MM.1S (cell line): ENCODE results near the gene CRYBB3.

Experiments
- DNase-seq: peaks from one replicate; pipeline ENCODE4 v3.0.0-alpha.2; 2015
- H2AFZ ChIP-seq: fragments of 300-600 bp; sonication (generic); 2 replicates; pipeline ENCODE4 v1.6.0; 2016; ENCODE audit warnings: antibody characterized with exemption, low read length
- H3F3A ChIP-seq: fragments of 300-600 bp; sonication (generic); 2 replicates; pipeline ENCODE4 v1.6.1; 2016; ENCODE audit warnings: mild to moderate bottlenecking, antibody characterized with exemption, low read length, moderate library complexity, mixed read lengths; ENCODE audit not compliant: insufficient read depth
- H3K27ac ChIP-seq: fragments of 300-600 bp; sonication (generic); 2 replicates; pipeline ENCODE4 v1.5.1; 2016; ENCODE audit warnings: mild to moderate bottlenecking, low read length
- H3K27me3 ChIP-seq: fragments of 300-600 bp; sonication (generic); replicated peaks from 2 replicates; pipeline ENCODE4 v1.6.0; 2016; ENCODE audit warnings: low read length; ENCODE audit not compliant: insufficient read depth
- H3K36me3 ChIP-seq: fragments of 300-600 bp; sonication (generic); replicated peaks from 2 replicates; pipeline ENCODE4 v1.6.1; 2016; ENCODE audit warnings: mild to moderate bottlenecking, low read length, mixed read lengths; ENCODE audit not compliant: insufficient read depth
- H3K4me1 ChIP-seq: fragments of 300-600 bp; sonication (generic); 2 replicates; pipeline ENCODE4 v1.6.1; 2016; ENCODE audit warnings: low read length, mixed read lengths
- H3K4me2 ChIP-seq: fragments of 300-600 bp; sonication (generic); 2 replicates; pipeline ENCODE4 v1.6.0; 2016; ENCODE audit warnings: low read depth, low read length
- H3K4me3 ChIP-seq: fragments of 300-600 bp; sonication (generic); 2 replicates; pipeline ENCODE4 v1.5.1; 2016; ENCODE audit warnings: low read length, mixed read lengths
- H3K79me2 ChIP-seq: fragments of 300-600 bp; sonication (generic); 2 replicates; pipeline ENCODE4 v1.6.1; 2016; ENCODE audit warnings: mixed run types, low read length, mixed read lengths
- H3K9ac ChIP-seq: fragments of 300-600 bp; sonication (generic); 2 replicates; pipeline ENCODE4 v1.6.1; 2016; ENCODE audit warnings: low read length, mixed read lengths
- H3K9me2 ChIP-seq: fragments of 300-600 bp; sonication (generic); replicated peaks from 2 replicates; pipeline ENCODE4 v1.6.1; 2016; ENCODE audit warnings: mild to moderate bottlenecking, low read length, mixed read lengths; ENCODE audit not compliant: insufficient read depth
- H3K9me3 ChIP-seq: fragments of 300-600 bp; sonication (generic); replicated peaks from 2 replicates; pipeline ENCODE4 v1.6.1; 2016; ENCODE audit warnings: mild to moderate bottlenecking, low read length, mixed read lengths; ENCODE audit not compliant: insufficient read depth
- H4K20me1 ChIP-seq: fragments of 300-600 bp; sonication (generic); 2 replicates; pipeline ENCODE4 v1.6.1; 2016; ENCODE audit warnings: mild to moderate bottlenecking, low read length, moderate library complexity, mixed read lengths; ENCODE audit not compliant: insufficient read depth
- EZH2 ChIP-seq: fragments of 300-600 bp; sonication (generic); optimal IDR thresholded peaks from 2 replicates; pipeline ENCODE3; 2017; ENCODE audit warnings: low read depth, mild to moderate bottlenecking, antibody characterized with exemption, low read length, mixed read lengths
- EZH2phosphoT487 ChIP-seq: fragments of 300-600 bp; sonication (generic); IDR thresholded peaks from 2 replicates; pipeline ENCODE4 v1.6.1; 2018; ENCODE audit warnings: antibody characterized with exemption, low read length
- TF ChIP-seq, protein P1 (sequence below): fragments of 300-600 bp; sonication (generic); IDR thresholded peaks from 2 replicates; pipeline ENCODE4 v1.5.1; 2016; ENCODE audit warnings: antibody characterized with exemption, low read length, mixed read lengths

Gene CRYBB3

DNA sequence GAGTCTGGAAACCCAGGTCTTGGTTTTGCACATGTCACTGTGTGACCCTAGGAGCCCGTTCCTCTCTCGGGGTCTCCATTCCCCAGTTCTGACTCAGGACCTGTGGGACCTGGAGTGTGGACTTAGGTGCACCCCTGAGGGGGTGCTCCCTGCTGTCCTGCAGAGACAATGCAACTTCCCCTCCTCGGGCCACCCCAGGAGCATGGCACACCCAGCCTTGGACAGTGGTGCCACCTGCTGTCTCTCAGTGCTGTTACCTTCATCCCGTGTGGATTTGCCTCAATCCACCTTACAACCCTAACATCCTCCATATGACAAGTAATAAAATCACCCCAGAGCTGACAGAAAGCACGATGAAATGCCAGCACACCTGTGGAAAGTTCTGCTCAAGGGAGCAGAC, 27.5 kb upstream of the CRYBB3 start:
- Histone ChIP-seq H3K4me3 (no peak overlapping the region), H3K36me3 (no peaks in the 10 kb centered on the region), H3K9me3 (no peaks in the 10 kb centered on the region), H3K4me1 (no peaks in the 10 kb centered on the region), H3F3A (no peaks in the 10 kb centered on the region), H3K27me3 (peaks cover 21% of the 10 kb centered on the region), H4K20me1 (no peaks in the 10 kb centered on the region), H3K9ac (no peak overlapping the region), H3K79me2 (no peaks in the 10 kb centered on the region), H3K27ac (no peak overlapping the region), H3K4me2 (no peak overlapping the region), H2AFZ (no peak overlapping the region), H3K9me2 (no peaks in the 10 kb centered on the region)
- TF ChIP-seq, protein P1, sequence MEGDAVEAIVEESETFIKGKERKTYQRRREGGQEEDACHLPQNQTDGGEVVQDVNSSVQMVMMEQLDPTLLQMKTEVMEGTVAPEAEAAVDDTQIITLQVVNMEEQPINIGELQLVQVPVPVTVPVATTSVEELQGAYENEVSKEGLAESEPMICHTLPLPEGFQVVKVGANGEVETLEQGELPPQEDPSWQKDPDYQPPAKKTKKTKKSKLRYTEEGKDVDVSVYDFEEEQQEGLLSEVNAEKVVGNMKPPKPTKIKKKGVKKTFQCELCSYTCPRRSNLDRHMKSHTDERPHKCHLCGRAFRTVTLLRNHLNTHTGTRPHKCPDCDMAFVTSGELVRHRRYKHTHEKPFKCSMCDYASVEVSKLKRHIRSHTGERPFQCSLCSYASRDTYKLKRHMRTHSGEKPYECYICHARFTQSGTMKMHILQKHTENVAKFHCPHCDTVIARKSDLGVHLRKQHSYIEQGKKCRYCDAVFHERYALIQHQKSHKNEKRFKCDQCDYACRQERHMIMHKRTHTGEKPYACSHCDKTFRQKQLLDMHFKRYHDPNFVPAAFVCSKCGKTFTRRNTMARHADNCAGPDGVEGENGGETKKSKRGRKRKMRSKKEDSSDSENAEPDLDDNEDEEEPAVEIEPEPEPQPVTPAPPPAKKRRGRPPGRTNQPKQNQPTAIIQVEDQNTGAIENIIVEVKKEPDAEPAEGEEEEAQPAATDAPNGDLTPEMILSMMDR, result peak; percentile 32
- no peak for TF ChIP-seq EZH2phosphoT487
- DNase-seq, result no peak

DNA sequence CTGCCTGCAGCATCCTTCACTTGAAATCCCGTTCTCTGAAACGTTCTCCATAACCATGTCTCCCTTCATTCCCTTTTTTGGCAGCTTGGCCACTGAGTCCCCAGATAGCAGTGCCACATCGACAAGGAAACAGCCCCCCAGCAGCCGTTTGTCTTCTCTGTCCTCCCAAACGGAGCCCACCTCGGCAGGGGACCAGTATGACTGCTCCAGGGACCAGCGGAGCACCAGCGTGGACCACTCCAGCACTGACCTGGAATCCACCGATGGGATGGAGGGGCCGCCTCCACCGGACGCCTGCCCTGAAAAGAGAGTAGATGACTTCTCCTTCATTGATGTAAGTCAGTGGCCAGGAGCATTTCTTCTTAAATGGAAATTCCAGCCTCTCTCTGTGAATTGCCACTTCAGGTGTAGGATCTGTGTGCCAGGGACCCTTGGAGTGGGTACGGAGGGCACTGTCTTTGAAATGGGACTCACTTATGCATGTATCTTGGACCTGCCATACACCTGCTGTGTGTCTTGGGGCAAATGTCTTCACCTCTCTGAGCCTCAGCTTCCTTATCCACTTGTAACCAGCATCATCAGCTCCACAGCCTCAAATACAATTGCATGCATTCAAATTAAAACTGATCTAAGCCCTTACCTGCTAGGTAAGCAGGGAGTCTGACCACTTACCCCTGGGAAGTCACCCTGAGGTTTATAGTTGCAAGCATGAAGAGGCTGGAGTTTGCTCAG, 25.3 kb upstream of the CRYBB3 start:
- no peaks in the 10 kb centered on the region for H3K9me2 ChIP-seq
- H3F3A ChIP-seq, result no peaks in the 10 kb centered on the region
- TF ChIP-seq, protein P1, result no peak
- TF ChIP-seq EZH2phosphoT487 (no peak), EZH2 (no peak)
- no peaks in the 10 kb centered on the region for H3K79me2 ChIP-seq
- no peak overlapping the region for H2AFZ ChIP-seq
- H3K4me1 ChIP-seq, result no peaks in the 10 kb centered on the region
- DNase-seq, result no peak
- H3K27ac ChIP-seq, result no peak overlapping the region
- peaks cover 16% of the 10 kb centered on the region for H3K27me3 ChIP-seq
- H3K4me2 ChIP-seq, result no peak overlapping the region
- no peaks in the 10 kb centered on the region for H3K9me3 ChIP-seq
- H3K36me3 ChIP-seq, result no peaks in the 10 kb centered on the region
- no peak overlapping the region for H3K9ac ChIP-seq
- no peak overlapping the region for H3K4me3 ChIP-seq
- no peaks in the 10 kb centered on the region for H4K20me1 ChIP-seq

DNA sequence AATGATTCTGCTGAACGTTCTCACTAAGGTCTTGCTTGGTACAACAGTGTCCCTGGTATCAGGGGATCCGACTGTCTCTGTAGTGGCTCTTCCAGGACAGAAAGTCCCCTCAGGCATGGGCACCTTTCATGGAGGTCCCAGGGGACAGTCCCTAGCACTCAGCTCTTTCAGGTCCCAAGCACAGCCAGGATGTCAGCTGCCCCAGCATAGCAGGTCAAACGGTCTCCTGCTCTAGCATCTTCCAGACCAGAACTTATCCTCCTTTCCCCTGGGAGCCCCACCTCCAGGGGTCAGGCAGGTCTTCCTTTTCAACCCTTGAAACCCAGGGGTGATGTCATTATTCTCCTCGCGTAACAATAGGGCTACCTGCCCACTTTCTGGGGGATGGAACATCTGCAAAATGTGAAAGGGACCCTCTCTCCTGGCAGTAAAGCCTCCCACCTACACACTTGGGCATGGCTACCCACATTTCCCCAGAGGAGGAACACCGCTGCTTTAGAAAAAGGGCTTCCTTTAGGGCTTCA, 24.7 kb upstream of the CRYBB3 start:
- Histone ChIP-seq H2AFZ (no peak overlapping the region), H3F3A (no peaks in the 10 kb centered on the region), H3K79me2 (no peaks in the 10 kb centered on the region), H4K20me1 (no peaks in the 10 kb centered on the region), H3K4me2 (no peak overlapping the region), H3K27ac (no peak overlapping the region), H3K9ac (no peak overlapping the region), H3K9me2 (no peaks in the 10 kb centered on the region), H3K9me3 (no peaks in the 10 kb centered on the region), H3K4me3 (no peak overlapping the region), H3K4me1 (no peaks in the 10 kb centered on the region), H3K36me3 (no peaks in the 10 kb centered on the region), H3K27me3 (peaks cover 22% of the 10 kb centered on the region)
- TF ChIP-seq, protein P1, result no peak
- TF ChIP-seq EZH2, result no peak
- TF ChIP-seq EZH2phosphoT487, result no peak
- DNase-seq, result no peak
